HG03280 (cell line): Measurements from ENCODE around the gene LARP1.
"Not testable (repeated sequence)": the region's sequence is repeated elsewhere in the genome, so short reads cannot be mapped to it uniquely, and the experiment has no call there.

Experiments
- ATAC-seq: cut with Tn5 transposase; IDR thresholded peaks from one replicate; pipeline ENCODE4 v1.9.1; 2021; ENCODE audit warnings: mild to moderate bottlenecking, moderate library complexity; ENCODE audit not compliant: unreplicated experiment

LARP1 gene

DNA sequence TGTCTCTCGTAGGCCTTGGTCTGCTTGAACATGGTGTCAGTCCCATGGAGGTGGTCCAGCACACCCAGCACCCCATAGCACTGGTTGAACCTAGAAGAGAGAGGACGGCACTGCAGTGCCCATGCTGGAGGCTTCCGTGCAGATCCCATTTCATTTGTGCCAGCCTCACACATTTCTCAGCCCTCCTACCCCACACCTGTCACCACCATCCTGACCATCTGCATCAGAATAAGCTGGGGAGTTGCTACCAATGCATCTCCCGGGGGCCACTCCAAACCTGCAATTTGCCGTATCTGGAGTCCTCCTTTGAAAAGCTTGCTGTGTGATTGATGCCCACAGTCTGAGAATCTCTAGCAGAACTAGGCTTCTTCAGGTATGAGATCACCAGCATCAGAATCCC lies 65.2 kb downstream of the LARP1 start:
- no peak for ATAC-seq

DNA sequence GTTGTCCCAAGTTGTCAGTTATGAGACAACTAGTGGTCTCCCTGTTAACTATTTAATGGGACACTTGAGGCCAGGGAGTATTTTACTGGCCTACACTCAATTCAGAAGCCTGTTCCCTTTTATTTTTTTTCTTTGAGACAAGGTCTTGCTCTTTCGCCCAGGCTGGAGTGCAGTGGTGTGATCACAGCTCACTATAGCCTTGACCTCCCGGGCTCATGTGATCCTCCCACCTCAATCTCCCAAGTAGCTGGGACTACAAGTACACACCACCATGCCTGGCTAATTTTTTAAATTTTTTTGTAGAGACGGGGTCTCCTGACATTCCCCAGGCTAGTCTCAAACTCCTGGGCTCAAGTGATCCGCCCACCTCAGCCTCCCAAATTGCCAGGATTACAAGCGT lies 67.7 kb downstream of the LARP1 start:
- not testable (repeated sequence) for ATAC-seq

DNA sequence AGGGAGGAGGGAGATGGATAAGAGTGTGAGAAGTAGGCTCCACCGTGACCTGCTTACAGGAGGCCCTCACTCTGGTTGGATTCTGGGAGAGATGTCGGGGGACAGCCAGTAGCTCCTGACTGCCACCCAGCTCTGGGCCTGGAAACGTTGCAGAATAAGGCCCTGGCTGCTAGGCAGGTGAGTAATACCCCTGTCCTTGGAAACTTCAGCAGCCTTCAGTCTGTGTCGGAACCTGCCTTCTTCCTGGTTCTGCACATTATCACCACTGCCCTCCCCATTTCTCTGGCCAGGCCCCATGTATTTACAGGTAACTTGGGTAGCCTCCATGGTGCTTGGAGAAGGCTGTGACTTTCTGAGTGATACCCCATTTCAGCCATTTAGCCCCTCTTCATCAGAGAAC lies 68.4 kb downstream of the LARP1 start:
- no peak for ATAC-seq

DNA sequence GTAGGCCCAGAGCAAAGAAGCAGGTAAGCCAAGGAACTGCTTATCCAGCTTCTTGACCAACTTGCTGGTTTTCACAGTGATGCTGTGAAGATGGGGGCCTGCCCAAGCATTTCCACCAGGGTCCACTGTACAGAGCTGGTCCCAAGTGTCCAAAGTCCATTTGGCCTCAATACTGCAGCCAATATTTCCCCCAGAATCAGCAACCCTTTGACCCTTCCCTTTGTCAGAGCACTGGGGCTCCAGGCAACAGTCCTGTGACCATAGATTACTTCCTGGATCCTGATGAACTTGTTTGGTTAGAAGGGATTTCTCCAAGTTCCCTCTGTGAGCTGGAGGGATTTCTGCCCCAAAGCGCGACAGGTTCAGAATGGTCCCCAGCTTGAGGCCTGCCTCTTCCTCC lies 68.9 kb downstream of the LARP1 start:
- no peak for ATAC-seq

DNA sequence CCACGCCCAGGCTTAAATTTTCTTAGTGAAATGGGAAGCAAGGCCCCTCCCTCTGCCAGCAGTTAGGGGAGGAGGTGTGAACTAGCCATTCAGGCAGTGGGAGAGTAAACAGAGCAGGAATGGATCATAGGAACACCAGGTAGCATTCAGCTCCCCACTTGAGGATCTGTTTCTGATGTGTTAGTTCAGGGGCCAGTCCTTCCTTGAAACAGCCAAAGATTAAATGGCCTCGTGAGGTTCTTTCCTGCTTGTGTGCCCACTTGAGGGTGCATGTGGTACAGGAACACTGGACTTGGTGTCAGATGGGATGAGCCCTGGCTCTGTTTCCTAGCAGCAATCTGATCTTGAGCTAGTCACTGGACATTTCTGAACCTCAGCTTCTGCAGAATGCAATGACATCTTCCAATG lies 74.0 kb downstream of the LARP1 start:
- no peak for ATAC-seq

DNA sequence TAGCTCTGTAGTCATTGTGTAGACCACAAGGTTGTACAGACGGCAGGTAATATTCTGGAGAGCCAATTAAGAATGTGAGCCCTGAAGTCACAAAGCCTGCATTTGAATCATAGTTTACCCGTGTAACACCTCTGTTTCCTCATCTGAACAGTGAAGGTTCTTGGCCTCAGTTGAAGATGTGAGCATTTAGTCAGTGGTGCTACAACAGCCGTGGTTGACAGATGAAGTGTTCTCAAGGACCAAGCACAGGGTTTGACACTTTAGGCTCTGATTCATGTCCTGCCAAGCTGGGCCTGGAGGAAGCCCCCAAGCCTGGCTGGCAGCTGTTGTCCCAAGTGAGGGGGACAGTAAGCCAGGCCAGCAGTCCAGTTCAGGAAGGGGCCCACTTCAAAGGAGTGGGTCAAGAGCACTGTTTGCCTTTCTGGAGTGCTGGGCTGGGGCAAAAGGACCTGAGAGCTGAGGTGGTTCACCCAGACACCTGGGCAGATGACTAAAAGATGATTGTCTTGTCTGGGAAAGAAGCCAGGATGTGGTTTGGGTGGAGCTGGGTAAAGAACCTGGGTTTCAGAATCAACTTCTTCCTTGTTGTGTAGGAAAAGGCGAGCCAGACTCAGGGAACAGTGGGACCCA lies 74.5 kb downstream of the LARP1 start:
- no peak for ATAC-seq

DNA sequence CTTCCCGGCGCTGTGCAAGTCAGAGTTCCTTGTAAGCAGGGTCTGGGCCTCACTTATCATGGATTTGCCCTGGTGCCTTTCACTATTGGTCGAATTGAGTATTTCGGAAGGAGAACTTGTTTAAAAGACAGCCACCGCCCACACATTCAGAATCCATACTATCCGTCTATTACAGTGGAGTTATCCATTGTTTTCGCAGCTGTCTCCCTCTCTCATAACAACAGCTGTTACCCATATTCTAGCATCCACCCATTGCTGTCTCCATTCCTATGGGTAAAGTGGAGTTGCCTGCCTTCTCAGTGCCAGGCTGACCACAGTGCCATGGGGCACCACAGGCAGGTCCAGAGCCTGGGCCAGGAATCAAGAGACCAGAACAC lies 75.0 kb downstream of the LARP1 start:
- ATAC-seq: no peak

DNA sequence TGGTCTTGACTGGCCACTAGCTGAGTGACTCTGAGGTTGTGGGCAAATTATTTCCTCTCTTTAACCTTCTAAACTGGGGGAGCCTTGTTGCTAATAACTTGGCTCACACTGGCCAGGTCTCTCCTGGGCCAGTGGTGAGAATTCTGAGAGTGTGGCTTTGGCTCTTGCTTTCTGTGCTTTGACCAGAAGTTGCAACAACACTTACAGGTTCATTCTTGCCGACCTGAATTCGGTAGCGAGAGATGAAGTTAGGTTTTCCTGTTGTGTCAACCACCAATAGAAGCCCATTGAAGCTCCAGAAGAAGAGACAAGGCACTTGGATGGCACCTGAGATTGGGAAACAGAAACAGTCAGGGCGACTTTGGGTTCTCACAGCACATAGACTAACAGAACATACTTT lies 75.4 kb downstream of the LARP1 start:
- ATAC-seq: no peak

DNA sequence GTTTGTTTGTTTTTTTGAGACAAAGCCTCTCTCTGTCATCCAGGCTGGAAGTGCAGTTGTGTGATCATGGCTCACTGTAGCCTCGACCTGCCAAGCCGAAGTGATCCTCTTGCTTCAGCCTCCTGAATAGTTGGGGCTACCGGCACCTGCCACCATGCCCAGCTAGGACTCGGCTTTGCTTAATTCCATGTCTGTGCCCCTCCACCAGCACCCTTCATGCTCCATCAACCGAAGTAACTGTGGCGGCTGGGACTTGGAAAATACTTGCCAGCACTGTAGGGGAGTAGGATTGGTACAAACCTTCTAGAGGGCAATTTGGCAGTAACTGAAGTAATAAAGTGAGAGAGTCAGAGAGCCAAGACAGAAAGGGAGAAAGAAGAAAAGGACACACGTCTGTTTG lies 76.3 kb downstream of the LARP1 start:
- no peak for ATAC-seq

DNA sequence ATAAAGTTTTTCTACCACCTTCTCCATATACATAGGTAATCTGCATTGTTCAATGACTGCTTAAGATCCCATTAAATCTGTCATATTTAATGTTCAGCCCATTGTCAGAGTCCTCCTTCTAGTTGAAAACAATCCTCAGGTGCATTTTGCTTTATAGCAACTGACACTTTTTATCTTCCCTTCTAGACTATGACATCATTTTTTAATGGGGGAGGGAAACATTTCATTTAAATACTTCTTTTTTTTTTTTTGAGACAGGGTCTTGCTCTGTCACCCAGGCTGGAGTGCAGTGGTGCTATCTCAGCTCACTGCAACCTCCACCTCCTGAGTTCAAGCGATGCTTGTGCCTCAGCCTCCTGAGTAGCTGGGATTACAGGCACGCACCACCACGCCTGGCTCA lies 77.6 kb downstream of the LARP1 start:
- not testable (repeated sequence) for ATAC-seq

DNA sequence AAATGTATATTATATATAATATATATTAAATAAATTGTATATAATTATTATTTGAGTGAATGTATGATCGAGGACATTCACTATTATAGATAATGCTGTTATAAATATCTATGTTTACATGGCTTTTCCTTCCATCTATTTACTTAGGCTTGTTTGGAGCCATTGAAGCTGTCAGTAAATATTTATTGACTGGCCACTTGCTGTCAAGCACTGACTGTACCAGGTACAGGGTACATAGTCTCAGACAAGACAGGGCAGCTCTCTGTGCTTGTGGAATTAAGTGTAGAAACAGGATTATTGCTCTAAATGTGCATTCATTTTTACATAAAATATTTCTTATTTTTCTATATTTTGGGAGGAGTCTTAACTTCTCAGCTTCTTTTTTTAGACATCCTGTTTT lies 78.9 kb downstream of the LARP1 start:
- ATAC-seq: no peak

DNA sequence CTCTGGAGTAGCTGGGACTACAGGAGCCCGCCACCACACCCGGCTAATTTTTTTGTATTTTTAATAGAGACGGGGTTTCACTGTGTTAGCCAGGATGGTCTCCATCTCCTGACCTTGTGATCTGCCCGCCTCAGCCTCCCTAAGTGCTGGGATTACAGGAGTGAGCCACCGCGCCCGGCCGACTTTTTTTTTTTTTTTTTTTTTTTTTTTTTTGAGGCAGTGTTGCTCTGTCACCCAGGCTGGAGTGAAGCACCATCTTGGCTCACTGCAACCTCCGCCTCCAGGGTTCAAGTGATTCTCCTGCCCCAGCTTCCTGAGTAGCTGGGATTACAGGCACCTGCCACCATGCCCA lies 80.5 kb downstream of the LARP1 start:
- not testable (repeated sequence) for ATAC-seq

DNA sequence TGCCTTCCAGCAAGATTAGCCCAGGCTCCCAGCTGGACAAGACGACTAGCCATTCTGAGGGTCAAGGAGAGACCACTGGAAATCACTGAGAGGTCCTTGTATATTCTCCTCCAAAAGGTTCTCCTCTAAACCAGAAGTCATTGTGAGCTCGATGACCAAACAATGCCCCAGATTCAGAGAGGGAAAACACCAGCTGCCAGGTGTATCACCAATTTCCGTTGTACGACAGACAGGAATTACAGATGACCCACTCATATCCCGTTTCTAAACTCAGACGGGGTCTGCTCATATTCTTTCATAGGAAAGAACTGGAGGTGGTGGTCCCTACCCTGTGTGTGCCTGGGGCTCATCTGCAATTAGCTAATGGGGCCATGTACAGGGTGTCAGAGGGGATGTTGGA lies 81.0 kb downstream of the LARP1 start:
- no peak for ATAC-seq

DNA sequence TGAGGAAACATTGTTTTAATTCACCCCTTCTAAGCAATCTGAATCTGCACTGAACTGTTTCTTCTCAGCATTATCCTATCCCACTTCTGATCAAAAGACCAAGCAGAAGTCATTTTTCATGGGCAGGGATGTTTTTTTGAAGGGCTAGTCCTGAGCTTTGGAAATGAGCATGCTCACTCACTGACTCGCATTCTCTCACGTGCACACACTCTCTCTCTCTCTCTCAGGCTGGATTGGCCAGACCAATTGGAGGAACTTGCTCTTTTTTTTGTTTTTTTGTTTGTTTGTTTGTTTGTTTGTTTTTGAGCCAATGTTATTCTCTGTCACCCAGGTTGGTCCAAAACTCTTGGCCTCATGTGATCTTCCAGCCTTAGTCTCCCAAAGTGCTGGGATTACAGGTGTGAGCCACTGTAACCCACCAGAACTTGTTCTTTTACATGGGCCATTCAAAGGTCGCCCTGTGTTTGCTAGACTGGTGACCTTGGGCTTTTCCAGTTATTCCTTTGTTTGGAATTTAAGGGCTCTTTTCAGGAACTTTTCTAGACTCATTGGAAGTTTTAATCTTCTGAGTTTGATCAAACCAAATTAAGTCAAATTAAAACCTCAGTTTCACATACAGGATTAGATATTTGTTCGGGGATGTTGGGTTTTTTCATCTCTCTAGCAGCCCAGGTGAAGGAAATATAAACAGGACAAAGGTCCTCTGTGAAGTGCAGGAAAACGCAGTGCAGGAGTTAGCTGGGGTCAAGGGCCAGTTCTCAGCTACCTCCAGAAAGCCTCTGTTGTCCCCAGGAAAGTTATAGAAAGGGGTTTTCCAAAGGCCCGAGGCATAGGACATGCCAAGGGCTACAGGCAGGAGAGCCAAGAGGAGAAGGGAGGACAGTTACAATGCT lies 82.1 kb downstream of the LARP1 start:
- ATAC-seq: no peak

DNA sequence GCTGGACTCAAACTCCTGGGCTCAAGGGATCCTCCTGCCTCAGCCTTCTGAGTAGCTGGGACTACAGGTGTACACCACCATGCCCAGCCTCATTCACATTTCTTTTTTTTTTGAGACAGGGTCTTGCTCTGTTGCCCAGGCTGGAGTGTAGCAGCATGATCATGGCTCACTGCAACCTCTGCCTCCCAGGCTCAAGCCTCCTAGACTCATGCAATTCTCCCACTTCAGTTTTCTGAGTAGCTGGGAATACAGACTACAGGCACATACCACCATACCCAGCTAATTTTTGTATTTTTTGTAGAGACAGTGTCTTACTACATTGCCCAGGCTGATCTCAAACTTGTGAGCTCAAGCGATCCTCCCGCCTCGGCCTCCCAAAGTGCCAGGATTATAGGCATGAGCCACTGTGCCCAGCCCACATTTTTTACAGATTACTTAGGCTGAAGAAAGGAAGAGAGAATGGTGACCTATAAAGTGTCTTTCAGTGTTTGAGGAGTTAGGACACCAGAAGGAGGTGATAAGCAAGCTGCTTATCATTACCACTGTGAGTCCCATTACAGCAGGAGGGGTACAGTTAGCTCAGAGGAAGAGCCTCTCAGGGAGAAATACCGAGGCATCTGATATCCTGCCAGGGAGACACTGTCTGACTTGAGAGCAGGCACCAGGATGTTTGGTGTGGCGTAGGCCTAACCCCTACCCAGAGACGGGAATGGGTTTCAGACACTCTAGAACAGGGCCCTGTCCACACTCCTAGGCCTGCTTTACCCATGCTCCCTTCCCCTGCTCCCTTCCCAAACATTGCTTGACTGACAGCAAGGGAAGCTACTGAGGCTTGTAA lies 85.5 kb downstream of the LARP1 start:
- ATAC-seq: no peak

DNA sequence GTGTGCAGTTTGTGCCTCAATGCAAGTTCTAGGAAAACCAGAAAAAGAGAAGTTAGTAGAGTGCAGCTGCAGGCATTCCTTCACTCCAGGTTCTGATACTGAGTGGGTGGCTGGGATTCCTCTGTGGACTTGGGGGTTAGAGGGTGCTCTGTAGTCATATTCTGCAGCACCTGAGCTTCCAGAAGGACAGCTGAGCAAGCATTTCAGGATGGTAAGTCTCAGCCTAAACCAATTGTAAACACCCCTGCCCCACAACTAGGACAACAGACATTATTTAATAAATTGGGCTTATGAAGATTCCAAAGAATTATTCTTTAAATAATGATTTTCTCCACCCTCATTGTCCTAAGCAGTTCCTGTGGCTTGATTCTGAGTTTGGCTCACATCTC lies 86.1 kb downstream of the LARP1 start:
- ATAC-seq: no peak

DNA sequence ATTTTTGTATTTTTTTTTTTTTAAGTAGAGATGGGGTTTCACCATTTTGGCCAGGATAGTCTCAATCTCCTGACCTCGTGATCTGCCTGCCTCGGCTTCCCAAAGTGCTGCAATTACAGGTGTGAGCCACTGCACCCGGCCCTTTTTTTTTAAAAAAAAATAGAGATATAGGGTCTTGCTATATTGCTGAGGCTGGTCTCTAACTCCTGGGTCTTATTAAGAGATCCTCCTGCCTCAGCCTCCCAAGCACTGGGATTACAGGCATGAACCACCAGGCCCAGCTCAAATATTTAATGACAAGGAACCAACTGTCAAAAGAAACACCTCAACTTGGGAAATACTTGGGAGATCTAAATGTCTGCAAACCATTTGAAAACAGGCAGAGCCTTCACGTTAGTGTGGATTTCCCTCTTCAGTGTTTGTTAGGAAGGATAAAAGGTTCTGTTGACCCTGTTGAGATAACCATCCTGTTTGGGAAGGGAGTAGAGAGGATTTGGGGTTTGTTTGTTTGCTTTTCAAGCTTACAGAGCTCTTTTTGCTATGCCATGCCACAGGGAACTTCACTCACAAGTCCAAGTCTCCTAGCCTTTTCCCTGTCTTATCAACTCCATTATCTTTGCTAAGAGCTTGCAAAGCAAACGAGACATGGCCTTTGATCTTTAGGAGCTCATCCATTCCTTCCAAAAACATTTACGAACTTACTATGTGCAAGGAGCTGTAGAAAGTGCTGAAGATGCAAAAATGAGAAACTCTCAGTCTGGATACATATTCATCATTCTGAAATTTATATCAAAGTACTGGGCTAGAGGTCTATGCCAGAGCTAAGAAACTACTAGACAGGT lies 87.7 kb downstream of the LARP1 start:
- no peak for ATAC-seq

DNA sequence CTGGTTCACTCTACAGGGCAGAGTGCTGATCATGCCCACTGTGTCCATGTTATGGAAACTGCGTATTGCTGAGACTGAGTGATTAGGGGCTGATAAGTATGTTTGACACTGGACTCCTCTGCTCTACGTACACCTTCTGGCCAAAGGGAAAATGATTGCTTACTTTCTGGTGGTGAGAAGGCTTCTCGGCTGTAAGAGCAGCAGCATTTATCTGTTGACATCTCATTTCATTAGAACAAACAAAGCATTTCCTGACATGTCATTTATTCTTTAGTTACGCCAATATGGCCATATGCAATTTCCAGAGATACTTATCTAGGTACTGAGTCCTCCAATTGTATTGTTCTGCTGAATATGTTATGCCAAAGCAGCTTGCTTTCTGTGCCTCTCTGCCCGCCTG lies 89.6 kb downstream of the LARP1 start:
- ATAC-seq: no peak

DNA sequence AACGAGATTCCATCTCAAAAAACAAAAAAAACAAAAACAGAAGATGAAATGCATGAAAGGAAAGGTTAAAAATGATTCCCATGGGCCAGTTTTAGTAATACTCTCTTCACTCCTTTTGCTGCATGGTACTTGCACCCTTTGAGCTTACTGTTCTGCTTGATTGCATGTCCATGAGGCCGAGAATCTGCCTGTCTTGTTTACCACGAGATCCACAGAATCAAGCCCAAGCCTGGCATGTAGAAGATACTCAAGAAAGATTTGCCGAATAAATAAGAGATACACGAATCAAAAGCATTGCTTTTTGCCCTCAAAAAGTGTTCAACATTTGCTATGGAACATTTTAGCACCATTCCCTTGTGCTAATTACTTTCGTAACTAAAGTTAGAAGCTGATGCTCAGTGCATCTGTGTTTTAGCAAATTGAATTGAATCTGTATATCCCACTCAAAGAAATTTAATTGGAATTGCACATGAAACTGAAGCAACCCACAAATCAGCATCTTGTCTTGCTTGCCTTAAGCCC lies 94.1 kb downstream of the LARP1 start:
- no peak for ATAC-seq

DNA sequence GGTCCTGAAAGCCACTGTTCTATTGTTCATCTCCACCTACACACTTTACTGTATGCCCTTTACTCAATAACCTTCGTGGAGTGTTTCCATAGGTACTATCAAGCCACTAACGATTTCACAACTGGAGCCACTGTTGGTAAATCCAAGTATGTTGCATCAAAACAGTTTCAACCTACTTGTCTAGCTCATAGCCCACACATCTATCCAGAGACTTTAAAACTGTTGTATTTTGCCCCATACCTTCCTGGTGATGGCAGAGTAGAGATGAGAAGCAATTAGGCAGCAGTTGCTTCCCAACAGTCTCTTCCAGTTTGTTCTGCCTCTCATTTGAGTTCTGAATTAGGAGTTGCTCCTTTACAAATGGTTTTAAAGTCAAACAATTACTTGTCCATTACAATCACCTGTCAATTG lies 94.6 kb downstream of the LARP1 start:
- ATAC-seq: no peak
